Gastrocnemius medialis (tissue), 4 donors: ENCODE results near the gene ESYT2. TPM values are rescaled to one million over a fixed set of nuclear protein-coding genes. Genes with fewer than 3 reads are reported as not detected.

Experiments
- ATAC-seq, 2 donors: fragments of 150-250 bp; one replicate each; pipeline ENCODE4 v1.9.1; 2016
- DNase-seq, 2 donors: peaks; one replicate each; pipeline ENCODE4 v3.0.0-alpha.2; 2019
- H3K27ac ChIP-seq, 4 donors: fragments of 200-600 bp; sonication (generic); 1 replicate in 1 of 4; 2 replicates in 3 of 4; pipeline ENCODE4 v1.5.1; 2016 to 2018; ENCODE audit warnings: mild to moderate bottlenecking in 2 of 4, moderate library complexity in 1 of 4
- H3K27me3 ChIP-seq, 3 donors: fragments of 200-600 bp; sonication (generic) in 2 of 3; 1 replicate in 1 of 3; 2 replicates in 2 of 3; pipeline versions ENCODE4 v1.5.1 to v1.6.0; 2016 to 2019; ENCODE audit warnings: mild to moderate bottlenecking in 1 of 3, moderate library complexity in 1 of 3
- H3K36me3 ChIP-seq, 2 donors: fragments of 200-600 bp; sonication (generic) in 1 of 2; one replicate each; pipeline ENCODE4 v1.5.1; 2017 to 2018
- H3K4me1 ChIP-seq, 2 donors: fragments of 200-600 bp; sonication (generic) in 1 of 2; one replicate each; pipeline ENCODE4 v1.5.1; 2016 to 2017; ENCODE audit warnings: mild to moderate bottlenecking in 2 of 2
- H3K4me3 ChIP-seq, 4 donors: fragments of 200-600 bp; sonication (generic) in 3 of 4; 1 replicate in 1 of 4; 2 replicates in 3 of 4; pipeline ENCODE4 v1.5.1; 2016 to 2019; ENCODE audit warnings: mild to moderate bottlenecking in 2 of 4
- H3K9me3 ChIP-seq, 3 donors: fragments of 200-600 bp; sonication (generic) in 2 of 3; 1 replicate in 1 of 3; 2 replicates in 2 of 3; pipeline ENCODE4 v1.5.1; 2016 to 2019
- POLR2A ChIP-seq, 2 donors: fragments of 450-650 bp; IDR thresholded peaks; one replicate each; pipeline ENCODE4 v1.6.1; 2017; ENCODE audit warnings: antibody characterized with exemption in 2 of 2, mild to moderate bottlenecking in 2 of 2, moderate library complexity in 2 of 2
- in situ Hi-C, 4 donors: fragments of 200-750 bp; cut with MboI; loops; one replicate each; pipeline versions ENCODE4 v1.15.0 to v1.8.0; 2017; ENCODE audit warnings: low sequenced_read_pairs in 4 of 4
- intact Hi-C: fragments of 100-400 bp; cut with DNase I; formaldehyde crosslinking; loops from one replicate; pipeline ENCODE4 v1.15.1; 2023; ENCODE audit warnings: low total_unique reads
- total RNA-seq, 4 donors: library from RNA; depleted of rRNA; stranded (reverse); fragments of >200 nt; gene quantifications; one replicate each; pipeline versions ENCODE4 v1.1.0 to v1.2.3, GENCODE V29; 2016
- TF ChIP-seq, protein P1 (sequence below), 5 experiments: fragments of 450-650 bp in 3 of 5; fragments of 200-600 bp in 2 of 5; sonication (generic) in 2 of 5; IDR thresholded peaks in 4 of 5; conservative IDR thresholded peaks in 1 of 5; 1 replicate in 4 of 5; 2 replicates in 1 of 5; pipeline ENCODE4 v1.5.1; 2016 to 2019; ENCODE audit warnings: antibody characterized with exemption in 5 of 5, mild to moderate bottlenecking in 3 of 5, moderate library complexity in 3 of 5

ESYT2 gene
- total RNA-seq, 4 donors from 2014 or later, result 67.5 to 106 (median 74.7) TPM

DNA sequence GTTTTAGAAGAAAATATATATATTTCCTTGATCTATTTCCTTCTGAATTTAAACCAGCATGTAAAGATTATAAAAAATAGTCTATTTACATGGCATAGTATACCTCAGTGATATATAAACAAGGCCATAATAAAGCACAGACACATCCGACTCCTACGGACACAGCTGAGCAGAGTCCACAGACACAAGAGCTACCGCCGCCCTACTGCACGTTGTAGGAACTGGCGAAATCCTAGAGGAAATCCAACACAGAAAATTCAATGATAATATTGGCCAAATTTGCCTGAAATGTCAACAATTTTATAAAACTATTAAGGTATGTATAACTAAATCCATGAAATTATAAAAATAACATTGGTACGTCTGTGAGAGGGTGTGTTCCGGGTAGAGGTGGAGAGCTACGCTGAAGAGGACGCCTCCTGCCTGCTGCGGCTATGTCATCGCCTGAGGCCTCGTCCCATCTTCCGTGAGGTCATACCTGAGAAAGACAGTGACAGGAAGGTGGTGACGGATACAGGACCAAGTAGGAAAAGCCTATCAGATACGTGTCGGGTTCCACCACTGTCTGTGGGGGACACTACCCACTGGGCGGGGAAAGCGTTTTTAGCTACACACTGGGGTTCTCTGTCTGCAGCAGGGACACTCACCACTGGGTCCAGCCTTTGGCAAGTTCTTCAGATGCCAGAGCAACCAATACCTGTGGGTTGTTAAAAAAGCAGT, 95.4 kb downstream of the ESYT2 start:
- Histone ChIP-seq H3K9me3 (no peaks in the 10 kb centered on the region), H3K27me3 (no peaks in the 10 kb centered on the region), H3K4me1 (no peaks in the 10 kb centered on the region), H3K36me3 (peaks cover 0 to 84% of the 10 kb centered on the region in 2 donors), H3K4me3 (no peak overlapping the region), H3K27ac (no peak overlapping the region)
- intact Hi-C loops, result no loop called here
- no peak for ATAC-seq
- no peak for DNase-seq
- in situ Hi-C loops, result no loop called here
- no peak for TF ChIP-seq POLR2A (IDR thresholded peaks at IDR 0.05)
- TF ChIP-seq, protein P1, sequence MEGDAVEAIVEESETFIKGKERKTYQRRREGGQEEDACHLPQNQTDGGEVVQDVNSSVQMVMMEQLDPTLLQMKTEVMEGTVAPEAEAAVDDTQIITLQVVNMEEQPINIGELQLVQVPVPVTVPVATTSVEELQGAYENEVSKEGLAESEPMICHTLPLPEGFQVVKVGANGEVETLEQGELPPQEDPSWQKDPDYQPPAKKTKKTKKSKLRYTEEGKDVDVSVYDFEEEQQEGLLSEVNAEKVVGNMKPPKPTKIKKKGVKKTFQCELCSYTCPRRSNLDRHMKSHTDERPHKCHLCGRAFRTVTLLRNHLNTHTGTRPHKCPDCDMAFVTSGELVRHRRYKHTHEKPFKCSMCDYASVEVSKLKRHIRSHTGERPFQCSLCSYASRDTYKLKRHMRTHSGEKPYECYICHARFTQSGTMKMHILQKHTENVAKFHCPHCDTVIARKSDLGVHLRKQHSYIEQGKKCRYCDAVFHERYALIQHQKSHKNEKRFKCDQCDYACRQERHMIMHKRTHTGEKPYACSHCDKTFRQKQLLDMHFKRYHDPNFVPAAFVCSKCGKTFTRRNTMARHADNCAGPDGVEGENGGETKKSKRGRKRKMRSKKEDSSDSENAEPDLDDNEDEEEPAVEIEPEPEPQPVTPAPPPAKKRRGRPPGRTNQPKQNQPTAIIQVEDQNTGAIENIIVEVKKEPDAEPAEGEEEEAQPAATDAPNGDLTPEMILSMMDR (IDR thresholded peaks at IDR 0.05 in 4 of 5, conservative IDR thresholded peaks at IDR 0.05 in 1 of 5), result no peak

DNA sequence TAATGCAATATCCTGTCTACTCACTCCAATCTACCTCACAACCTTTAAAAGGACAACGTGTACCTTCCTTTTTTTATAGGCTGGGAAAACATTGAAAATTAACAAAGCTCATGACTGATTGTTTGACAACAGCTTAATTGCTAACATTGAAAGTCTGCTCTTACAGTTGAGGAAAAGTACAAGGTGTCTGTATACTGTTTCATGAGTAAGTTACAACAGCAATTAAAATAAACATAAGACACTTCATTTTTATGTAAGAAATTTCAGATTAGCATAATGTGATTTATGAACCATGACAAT, 96.1 kb downstream of the ESYT2 start:
- no peak for ATAC-seq
- H3K36me3 ChIP-seq, result peaks cover 0 to 76% of the 10 kb centered on the region in 2 donors
- in situ Hi-C loops, result no loop called here

DNA sequence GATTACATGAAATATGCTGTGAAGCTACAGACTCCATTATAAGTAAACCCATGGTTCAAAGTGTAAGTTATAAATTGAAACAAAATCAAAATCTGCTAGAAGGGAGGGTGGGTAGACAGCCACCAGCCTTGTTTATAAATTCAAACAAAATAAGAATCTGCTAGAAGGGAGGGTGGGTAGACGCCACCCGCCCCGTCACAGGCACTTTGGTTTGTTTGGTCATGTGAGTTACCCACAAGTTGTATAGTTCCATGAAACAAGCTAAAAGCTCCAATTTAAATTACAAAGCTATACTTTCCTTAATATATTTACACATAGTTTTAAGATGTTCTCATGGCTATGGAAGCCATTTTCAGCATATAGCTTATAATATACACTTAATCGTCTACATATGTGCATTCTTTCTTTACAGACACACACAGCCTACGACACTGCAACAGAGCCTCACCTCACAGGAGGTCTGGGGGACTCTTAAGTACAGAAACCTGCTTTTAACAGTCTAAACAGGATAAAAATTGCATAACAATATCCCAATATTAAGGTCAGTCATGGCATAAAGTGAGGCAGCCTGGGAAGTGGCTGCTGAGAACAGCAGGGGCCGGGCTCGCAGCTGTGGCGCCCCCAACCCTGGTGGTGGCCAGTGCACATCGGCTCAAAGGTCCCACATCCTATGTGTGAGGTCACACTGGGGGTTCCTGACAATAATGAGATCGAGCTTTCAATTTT, 96.7 kb downstream of the ESYT2 start:
- Histone ChIP-seq H3K4me1 (no peaks in the 10 kb centered on the region), H3K27me3 (no peaks in the 10 kb centered on the region), H3K9me3 (no peaks in the 10 kb centered on the region), H3K4me3 (no peak overlapping the region), H3K27ac (no peak overlapping the region), H3K36me3 (peaks cover 0 to 72% of the 10 kb centered on the region in 2 donors)
- no peak for TF ChIP-seq POLR2A (IDR thresholded peaks at IDR 0.05)
- TF ChIP-seq, protein P1 (IDR thresholded peaks at IDR 0.05 in 4 of 5, conservative IDR thresholded peaks at IDR 0.05 in 1 of 5), result no peak
- in situ Hi-C loops, result no loop called here
- ATAC-seq (no peak), DNase-seq (no peak)
- intact Hi-C loops, result no loop called here

More for the DNA sequence above, 96.1 kb downstream of the ESYT2 start:
- no peak for DNase-seq
- intact Hi-C loops, result no loop called here
- no peaks in the 10 kb centered on the region for H3K9me3 ChIP-seq
- TF ChIP-seq, protein P1 (IDR thresholded peaks at IDR 0.05 in 4 of 5, conservative IDR thresholded peaks at IDR 0.05 in 1 of 5), result no peak
- TF ChIP-seq POLR2A (IDR thresholded peaks at IDR 0.05), result no peak
- no peak overlapping the region for H3K27ac ChIP-seq
- no peaks in the 10 kb centered on the region for H3K27me3 ChIP-seq
- H3K4me1 ChIP-seq, result no peaks in the 10 kb centered on the region
- no peak overlapping the region for H3K4me3 ChIP-seq

DNA sequence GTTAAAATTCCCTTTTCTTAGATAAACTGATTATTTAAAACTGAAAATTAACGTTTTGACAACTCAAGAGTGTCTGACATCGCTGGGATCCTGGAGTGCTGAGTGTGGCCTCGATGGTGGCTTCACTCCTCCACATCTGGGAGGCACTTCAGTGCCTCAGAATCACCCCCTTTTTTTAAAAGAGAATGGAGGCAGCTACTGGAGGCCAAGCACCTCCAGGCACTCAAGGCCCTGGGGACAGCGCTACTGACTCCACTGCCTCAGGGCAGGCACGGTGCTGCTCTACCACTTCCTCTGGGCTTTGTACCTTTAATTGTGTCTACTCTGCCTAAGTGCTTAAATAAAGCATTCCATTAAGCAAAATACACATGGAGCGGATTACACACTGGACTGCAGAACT, 97.5 kb downstream of the ESYT2 start:
- in situ Hi-C loops, result no loop called here
- DNase-seq (no peak), ATAC-seq (no peak)
- Histone ChIP-seq H3K27me3 (no peaks in the 10 kb centered on the region), H3K4me1 (no peaks in the 10 kb centered on the region), H3K27ac (no peak overlapping the region), H3K36me3 (peaks cover 0 to 63% of the 10 kb centered on the region in 2 donors), H3K4me3 (no peak overlapping the region), H3K9me3 (no peaks in the 10 kb centered on the region)
- no peak for TF ChIP-seq POLR2A (IDR thresholded peaks at IDR 0.05)
- TF ChIP-seq, protein P1 (IDR thresholded peaks at IDR 0.05 in 4 of 5, conservative IDR thresholded peaks at IDR 0.05 in 1 of 5), result no peak
- intact Hi-C loops, result no loop called here
